ENCODE data around the gene DECR2.

DNA sequence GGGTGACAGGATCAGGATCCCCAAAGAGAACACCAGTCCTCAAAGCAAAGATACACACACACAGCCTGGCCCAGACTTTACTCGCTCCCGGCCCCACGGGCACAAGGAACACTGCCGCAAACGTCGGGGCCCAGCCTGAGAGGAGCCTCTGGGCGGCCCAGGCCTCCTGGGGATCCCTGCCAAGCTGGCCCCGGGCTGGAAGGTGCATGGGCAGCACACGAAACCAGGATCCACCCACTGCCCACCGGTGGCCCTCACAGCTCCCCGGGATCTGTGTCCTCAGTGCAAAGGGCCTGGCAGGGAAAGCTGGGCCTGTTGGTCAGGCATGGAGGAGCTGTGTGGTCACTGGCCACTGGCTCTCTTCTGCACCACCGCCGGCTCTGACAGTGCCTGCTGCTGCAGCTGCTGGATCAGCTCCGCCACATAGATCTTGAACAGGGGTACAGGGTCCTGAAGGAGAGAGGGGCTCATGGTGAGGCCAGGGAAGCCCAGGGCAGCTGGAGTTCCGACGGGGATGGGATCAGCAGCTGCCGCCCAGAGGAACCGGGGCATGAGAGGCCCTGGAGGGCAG is 34.3 kb upstream of the DECR2 start:
- TF ChIP-seq, protein P1, sequence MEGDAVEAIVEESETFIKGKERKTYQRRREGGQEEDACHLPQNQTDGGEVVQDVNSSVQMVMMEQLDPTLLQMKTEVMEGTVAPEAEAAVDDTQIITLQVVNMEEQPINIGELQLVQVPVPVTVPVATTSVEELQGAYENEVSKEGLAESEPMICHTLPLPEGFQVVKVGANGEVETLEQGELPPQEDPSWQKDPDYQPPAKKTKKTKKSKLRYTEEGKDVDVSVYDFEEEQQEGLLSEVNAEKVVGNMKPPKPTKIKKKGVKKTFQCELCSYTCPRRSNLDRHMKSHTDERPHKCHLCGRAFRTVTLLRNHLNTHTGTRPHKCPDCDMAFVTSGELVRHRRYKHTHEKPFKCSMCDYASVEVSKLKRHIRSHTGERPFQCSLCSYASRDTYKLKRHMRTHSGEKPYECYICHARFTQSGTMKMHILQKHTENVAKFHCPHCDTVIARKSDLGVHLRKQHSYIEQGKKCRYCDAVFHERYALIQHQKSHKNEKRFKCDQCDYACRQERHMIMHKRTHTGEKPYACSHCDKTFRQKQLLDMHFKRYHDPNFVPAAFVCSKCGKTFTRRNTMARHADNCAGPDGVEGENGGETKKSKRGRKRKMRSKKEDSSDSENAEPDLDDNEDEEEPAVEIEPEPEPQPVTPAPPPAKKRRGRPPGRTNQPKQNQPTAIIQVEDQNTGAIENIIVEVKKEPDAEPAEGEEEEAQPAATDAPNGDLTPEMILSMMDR (IDR thresholded peaks at IDR 0.05) = no peak
- TF ChIP-seq EP300 (IDR thresholded peaks at IDR 0.05) = no peak
- no peak for TF ChIP-seq POLR2A (IDR thresholded peaks at IDR 0.05)
